ENCODE data around the gene PDGFC. TPM values are rescaled to one million over a fixed set of nuclear protein-coding genes. Genes with fewer than 3 reads are reported as not detected.

The PDGFC gene
- total RNA-seq, 4 donors from 2014 or later = 28.0 to 43.9 (median 34.8) TPM

- H3K9me3 ChIP-seq = no peaks in the 10 kb centered on the region
- 100% methylated on average over 1 of the region's 1 CpG for WGBS, 2 donors (ENCODE audit: low coverage in 1 of 2)
- ATAC-seq = no peak
- peaks cover 0 to 6% of the 10 kb centered on the region in 2 donors for H3K36me3 ChIP-seq
- no peak for TF ChIP-seq EP300 (IDR thresholded peaks at IDR 0.05)
- TF ChIP-seq POLR2A (IDR thresholded peaks at IDR 0.05) = no peak
- TF ChIP-seq CTCF (IDR thresholded peaks at IDR 0.05) = no peak
- no peak for TF ChIP-seq POLR2AphosphoS5 (IDR thresholded peaks at IDR 0.05)
- no peak overlapping the region for H3K4me3 ChIP-seq
- no peak overlapping the region for H3K27ac ChIP-seq
- H3K27me3 ChIP-seq = no peaks in the 10 kb centered on the region
- peaks cover 4 to 61% (median 11%) of the 10 kb centered on the region in 3 donors for H3K4me1 ChIP-seq
These were observed 204.8 kb downstream of the PDGFC start for GRCh38 chr4:156766846-156767245.

GRCh38 chr4:156765277-156765676 lies 206.3 kb downstream of the PDGFC start:
- 69 to 86% methylated on average over 3 of the region's 3 CpGs for WGBS, 2 donors (ENCODE audit: low coverage in 1 of 2)

GRCh38 chr4:156764846-156765245 lies 206.8 kb downstream of the PDGFC start:
- Histone ChIP-seq H3K4me1 (peaks cover 0 to 41% (median 5%) of the 10 kb centered on the region in 3 donors), H3K27ac (no peak overlapping the region), H3K9me3 (no peaks in the 10 kb centered on the region), H3K4me3 (no peak overlapping the region), H3K36me3 (peaks cover 0 to 6% of the 10 kb centered on the region in 2 donors), H3K27me3 (no peaks in the 10 kb centered on the region)
- 47 to 61% methylated on average over 2 of the region's 2 CpGs for WGBS, 2 donors (ENCODE audit: low coverage in 1 of 2)
- TF ChIP-seq POLR2AphosphoS5 (IDR thresholded peaks at IDR 0.05) = no peak
- no peak for TF ChIP-seq CTCF (IDR thresholded peaks at IDR 0.05)
- no peak for ATAC-seq

More at GRCh38 chr4:156765277-156765676, 206.3 kb downstream of the PDGFC start:
- Histone ChIP-seq H3K9me3 (no peaks in the 10 kb centered on the region), H3K36me3 (peaks cover 0 to 6% of the 10 kb centered on the region in 2 donors), H3K4me3 (no peak overlapping the region), H3K4me1 (peaks cover 0 to 45% (median 7%) of the 10 kb centered on the region in 3 donors), H3K27me3 (no peaks in the 10 kb centered on the region), H3K27ac (no peak overlapping the region)
- no peak for ATAC-seq
- TF ChIP-seq EP300 (IDR thresholded peaks at IDR 0.05) (no peak), CTCF (IDR thresholded peaks at IDR 0.05) (no peak), POLR2AphosphoS5 (IDR thresholded peaks at IDR 0.05) (no peak), POLR2A (IDR thresholded peaks at IDR 0.05) (no peak)

GRCh38 chr4:156764145-156764544 lies 207.5 kb downstream of the PDGFC start:
- no peaks in the 10 kb centered on the region for H3K27me3 ChIP-seq
- WGBS, 2 donors (ENCODE audit: low coverage in 1 of 2) = 22 to 25% methylated on average over 2 of the region's 2 CpGs
- no peaks in the 10 kb centered on the region for H3K9me3 ChIP-seq
- peaks cover 0 to 6% of the 10 kb centered on the region in 2 donors for H3K36me3 ChIP-seq
- no peak for ATAC-seq
- TF ChIP-seq EP300 (IDR thresholded peaks at IDR 0.05) = no peak
- no peak for TF ChIP-seq POLR2A (IDR thresholded peaks at IDR 0.05)
- TF ChIP-seq CTCF (IDR thresholded peaks at IDR 0.05) = no peak
- TF ChIP-seq POLR2AphosphoS5 (IDR thresholded peaks at IDR 0.05) = no peak
- H3K4me1 ChIP-seq = peaks cover 0 to 36% (median 0%) of the 10 kb centered on the region in 3 donors
- no peak overlapping the region for H3K4me3 ChIP-seq
- H3K27ac ChIP-seq = no peak overlapping the region

- H3K9me3 ChIP-seq = no peaks in the 10 kb centered on the region
- WGBS, 2 donors (ENCODE audit: low coverage in 1 of 2) = 49 to 50% methylated on average over 2 of the region's 2 CpGs
- ATAC-seq = no peak
- H3K27ac ChIP-seq = no peak overlapping the region
- peaks cover 0 to 35% (median 0%) of the 10 kb centered on the region in 3 donors for H3K4me1 ChIP-seq
- no peak overlapping the region for H3K4me3 ChIP-seq
- no peaks in the 10 kb centered on the region for H3K27me3 ChIP-seq
- H3K36me3 ChIP-seq = peaks cover 0 to 6% of the 10 kb centered on the region in 2 donors
- no peak for TF ChIP-seq POLR2AphosphoS5 (IDR thresholded peaks at IDR 0.05)
These were observed 208.1 kb downstream of the PDGFC start for GRCh38 chr4:156763511-156763910.

All from gastroesophageal sphincter (tissue), 4 donors.